Uterus (tissue), 4 donors: ENCODE data around the gene USP22. TPM values are rescaled to one million over a fixed set of nuclear protein-coding genes. Genes with fewer than 3 reads are reported as not detected.

Source experiments
- DNase-seq, 2 donors: peaks; one replicate each; pipeline ENCODE4 v3.0.0-alpha.2; 2019 to 2020
- H3K27ac ChIP-seq, 2 donors: fragments of 200-600 bp; sonication (generic); 1 replicate in 1 of 2; 2 replicates in 1 of 2; pipeline ENCODE4 v1.5.1; 2016 to 2018
- H3K27me3 ChIP-seq, 2 donors: fragments of 200-600 bp; sonication (generic); one replicate each; pipeline ENCODE4 v1.5.1; 2018 to 2019; ENCODE audit warnings: control low read depth in 1 of 2
- H3K36me3 ChIP-seq, 2 donors: fragments of 200-600 bp; sonication (generic); one replicate each; pipeline ENCODE4 v1.5.1; 2019; ENCODE audit warnings: control low read depth in 1 of 2
- H3K4me1 ChIP-seq, 2 donors: fragments of 200-600 bp; sonication (generic); one replicate each; pipeline ENCODE4 v1.5.1; 2018 to 2019; ENCODE audit warnings: control low read depth in 1 of 2
- H3K4me3 ChIP-seq, 2 donors: fragments of 200-600 bp; sonication (generic); 1 replicate in 1 of 2; 2 replicates in 1 of 2; pipeline ENCODE4 v1.5.1; 2018 to 2019; ENCODE audit warnings: mild to moderate bottlenecking in 1 of 2
- H3K9me3 ChIP-seq, 2 donors: fragments of 200-600 bp; sonication (generic); one replicate each; pipeline ENCODE4 v1.5.1; 2019; ENCODE audit warnings: control low read depth in 1 of 2
- POLR2A ChIP-seq, 2 donors: fragments of 450-650 bp; IDR thresholded peaks; one replicate each; pipeline ENCODE4 v1.6.1; 2016; ENCODE audit warnings: antibody characterized with exemption in 2 of 2, mild to moderate bottlenecking in 1 of 2, moderate library complexity in 1 of 2
- intact Hi-C: fragments of 100-400 bp; cut with DNase I; formaldehyde crosslinking; loops from one replicate; pipeline ENCODE4 v1.15.1; 2023; ENCODE audit warnings: low total_unique reads
- total RNA-seq, 4 donors: library from RNA; depleted of rRNA in 3 of 4; stranded (reverse); fragments of >200 nt in 3 of 4; gene quantifications; one replicate each; pipeline versions ENCODE4 v1.1.0 to v1.2.4, GENCODE V29; 2014 to 2023
- TF ChIP-seq, protein P1 (sequence below), 4 experiments: fragments of 200-600 bp in 2 of 4; fragments of 450-650 bp in 2 of 4; sonication (generic) in 2 of 4; IDR thresholded peaks; one replicate each; pipeline ENCODE4 v1.5.1; 2016 to 2019; ENCODE audit warnings: antibody characterized with exemption in 4 of 4, mild to moderate bottlenecking in 2 of 4, moderate library complexity in 1 of 4
- donor health status: DM: yes; HTN: yes; CAD: no.

USP22 gene
- total RNA-seq, 4 donors from 2014 or later = 110 to 299 (median 189) TPM

DNA sequence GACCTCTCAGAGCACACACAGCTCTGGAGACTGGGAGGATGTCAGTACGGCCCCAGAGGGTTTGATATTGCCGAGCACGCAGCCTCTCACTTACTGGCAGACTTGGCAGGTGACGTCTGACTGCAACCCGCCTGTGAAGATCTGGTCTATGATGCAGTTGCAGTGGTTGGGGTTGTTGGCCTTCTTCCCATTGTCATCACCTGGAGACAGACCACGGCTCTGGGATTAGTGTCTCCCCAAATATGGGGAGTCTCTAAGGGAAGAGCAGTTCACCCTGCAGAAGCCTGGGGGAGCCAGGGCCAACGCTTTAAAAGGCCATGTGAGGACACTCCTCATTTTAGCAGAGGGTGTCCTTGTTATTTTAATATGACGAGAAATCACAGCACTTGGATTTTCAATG is 30.1 kb downstream of the USP22 start:
- Histone ChIP-seq H3K27ac (no peak overlapping the region), H3K4me1 (no peaks in the 10 kb centered on the region), H3K36me3 (peaks cover 0 to 2% of the 10 kb centered on the region in 2 donors), H3K4me3 (no peak overlapping the region), H3K9me3 (no peaks in the 10 kb centered on the region), H3K27me3 (no peaks in the 10 kb centered on the region)
- intact Hi-C loops = no loop called here
- TF ChIP-seq, protein P1, sequence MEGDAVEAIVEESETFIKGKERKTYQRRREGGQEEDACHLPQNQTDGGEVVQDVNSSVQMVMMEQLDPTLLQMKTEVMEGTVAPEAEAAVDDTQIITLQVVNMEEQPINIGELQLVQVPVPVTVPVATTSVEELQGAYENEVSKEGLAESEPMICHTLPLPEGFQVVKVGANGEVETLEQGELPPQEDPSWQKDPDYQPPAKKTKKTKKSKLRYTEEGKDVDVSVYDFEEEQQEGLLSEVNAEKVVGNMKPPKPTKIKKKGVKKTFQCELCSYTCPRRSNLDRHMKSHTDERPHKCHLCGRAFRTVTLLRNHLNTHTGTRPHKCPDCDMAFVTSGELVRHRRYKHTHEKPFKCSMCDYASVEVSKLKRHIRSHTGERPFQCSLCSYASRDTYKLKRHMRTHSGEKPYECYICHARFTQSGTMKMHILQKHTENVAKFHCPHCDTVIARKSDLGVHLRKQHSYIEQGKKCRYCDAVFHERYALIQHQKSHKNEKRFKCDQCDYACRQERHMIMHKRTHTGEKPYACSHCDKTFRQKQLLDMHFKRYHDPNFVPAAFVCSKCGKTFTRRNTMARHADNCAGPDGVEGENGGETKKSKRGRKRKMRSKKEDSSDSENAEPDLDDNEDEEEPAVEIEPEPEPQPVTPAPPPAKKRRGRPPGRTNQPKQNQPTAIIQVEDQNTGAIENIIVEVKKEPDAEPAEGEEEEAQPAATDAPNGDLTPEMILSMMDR (IDR thresholded peaks at IDR 0.05) = no peak
- no peak for TF ChIP-seq POLR2A (IDR thresholded peaks at IDR 0.05)
- no peak for DNase-seq

DNA sequence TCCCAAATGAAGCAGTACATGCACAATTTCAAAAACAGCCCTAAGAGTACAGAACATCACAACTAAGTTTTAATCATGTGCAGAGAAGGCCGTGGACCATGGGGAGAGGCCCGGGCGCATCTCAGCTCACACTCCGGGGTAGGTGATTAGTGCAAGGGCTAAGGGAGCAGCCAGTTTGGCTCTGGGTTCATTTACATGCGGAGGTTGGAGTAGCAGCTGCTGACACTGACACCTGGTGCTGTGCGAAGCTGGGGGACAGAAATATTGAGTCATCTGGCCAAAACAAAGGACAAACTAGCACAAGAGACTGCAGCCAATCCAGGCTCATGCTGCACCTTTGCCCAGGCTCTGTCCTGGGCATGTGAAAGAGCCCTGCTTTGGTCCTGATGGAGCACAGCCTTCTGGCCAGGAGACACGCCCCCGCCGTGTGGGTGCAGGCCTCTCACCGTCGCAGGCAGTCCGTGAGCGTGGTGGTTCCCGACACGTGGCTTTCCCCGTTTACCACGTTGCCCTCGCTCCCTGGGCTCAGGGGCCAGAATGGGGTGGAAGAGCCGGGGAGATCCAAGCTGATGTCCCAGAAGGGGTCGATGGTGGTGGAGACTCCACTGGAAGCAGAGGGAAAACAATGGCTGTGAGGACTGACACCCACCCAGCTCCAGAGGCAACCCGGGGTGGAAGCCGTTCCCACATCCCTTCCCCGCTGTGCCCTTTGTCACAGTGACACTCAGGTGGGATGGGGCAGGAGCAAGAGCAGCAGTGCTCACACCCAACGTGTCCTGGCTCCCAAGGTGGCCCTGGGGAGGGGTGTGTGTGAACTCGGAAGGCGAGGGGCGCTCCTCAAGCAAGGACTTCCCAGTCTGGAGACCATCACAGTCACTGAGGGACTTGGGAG is 31.9 kb downstream of the USP22 start:
- Histone ChIP-seq H3K27ac (no peak overlapping the region), H3K4me1 (no peaks in the 10 kb centered on the region), H3K9me3 (no peaks in the 10 kb centered on the region), H3K36me3 (peaks cover 0 to 2% of the 10 kb centered on the region in 2 donors), H3K4me3 (no peak overlapping the region), H3K27me3 (no peaks in the 10 kb centered on the region)
- TF ChIP-seq POLR2A (IDR thresholded peaks at IDR 0.05) = no peak
- TF ChIP-seq, protein P1 (IDR thresholded peaks at IDR 0.05) = no peak
- DNase-seq = no peak
- intact Hi-C loops = no loop called here

DNA sequence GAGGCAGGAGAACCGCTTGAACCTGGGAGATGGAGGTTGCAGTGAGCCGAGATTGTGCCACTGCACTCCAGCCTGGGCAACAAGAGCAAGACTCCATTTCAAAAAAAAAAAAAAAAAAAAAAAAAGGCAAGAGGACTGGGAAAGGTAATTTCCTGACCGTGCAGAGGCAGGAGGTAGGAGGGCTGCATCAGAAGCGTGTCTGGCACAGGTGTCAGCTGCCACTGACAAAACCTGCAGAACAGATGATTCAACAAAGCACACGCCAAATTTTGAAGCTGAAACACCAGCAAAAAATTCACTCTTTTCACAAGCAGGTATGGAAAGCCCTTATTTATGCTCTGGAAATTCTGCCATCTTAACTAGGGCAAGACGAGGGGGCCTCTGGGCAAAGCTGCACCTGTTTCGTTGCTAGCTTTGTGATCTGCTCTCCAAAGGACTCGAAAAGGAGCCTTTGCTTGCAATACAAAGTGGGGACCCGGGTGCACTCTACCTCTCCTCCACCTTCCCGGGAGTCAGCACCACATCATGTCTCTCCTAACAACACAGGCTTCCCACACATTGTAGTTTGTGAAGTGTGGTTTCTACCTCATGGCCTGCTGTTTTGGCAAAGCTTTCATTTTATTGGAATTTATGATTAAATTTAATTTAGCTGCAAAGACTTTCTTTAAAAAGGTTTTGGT is 33.7 kb downstream of the USP22 start:
- Histone ChIP-seq H3K36me3 (peaks cover 0 to 2% of the 10 kb centered on the region in 2 donors), H3K27me3 (no peaks in the 10 kb centered on the region), H3K27ac (no peak overlapping the region), H3K4me1 (no peaks in the 10 kb centered on the region), H3K4me3 (no peak overlapping the region), H3K9me3 (no peaks in the 10 kb centered on the region)
- no peak for DNase-seq
- TF ChIP-seq, protein P1 (IDR thresholded peaks at IDR 0.05) = no peak
- TF ChIP-seq POLR2A (IDR thresholded peaks at IDR 0.05) = no peak
- intact Hi-C loops = no loop called here

DNA sequence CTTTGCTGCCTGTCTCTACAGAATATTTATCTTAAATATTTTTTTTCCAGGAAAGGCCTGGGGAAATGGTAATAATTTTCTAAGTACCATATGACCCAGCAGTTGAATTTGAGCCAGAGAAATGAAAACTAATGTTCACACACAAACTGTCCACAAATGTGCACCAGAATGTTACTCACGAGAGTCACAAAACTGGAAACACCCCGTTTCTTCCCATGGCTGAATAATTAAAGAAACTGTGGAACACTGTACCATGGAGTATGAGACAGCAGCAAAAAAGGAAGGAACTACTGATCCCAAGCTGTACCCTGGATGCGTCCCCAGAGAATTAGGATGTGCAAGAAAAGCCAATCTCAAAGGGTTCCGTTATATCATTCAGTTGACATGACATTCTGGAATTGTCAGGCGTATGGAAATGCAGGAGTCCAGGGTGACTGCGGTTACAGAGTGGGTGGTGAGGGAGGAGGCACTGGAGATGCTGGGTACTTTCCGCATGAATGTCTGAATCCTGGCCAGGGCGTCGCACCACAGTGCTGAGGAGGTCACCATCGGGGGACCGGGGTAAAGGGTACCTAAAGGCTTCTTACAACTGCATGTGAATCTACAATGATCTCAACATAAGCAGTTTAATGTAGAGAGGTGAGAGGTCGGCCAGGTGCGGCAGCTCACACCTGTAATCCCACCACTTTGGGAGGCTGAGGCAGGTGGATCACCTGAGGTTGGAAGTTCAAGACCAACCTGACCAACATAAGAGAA is 34.5 kb downstream of the USP22 start:
- DNase-seq = no peak
- H3K9me3 ChIP-seq = no peaks in the 10 kb centered on the region
- H3K36me3 ChIP-seq = peaks cover 0 to 2% of the 10 kb centered on the region in 2 donors
- H3K4me3 ChIP-seq = no peak overlapping the region
- no peaks in the 10 kb centered on the region for H3K4me1 ChIP-seq
- H3K27me3 ChIP-seq = no peaks in the 10 kb centered on the region
- no peak overlapping the region for H3K27ac ChIP-seq
- no peak for TF ChIP-seq POLR2A (IDR thresholded peaks at IDR 0.05)
- TF ChIP-seq, protein P1 (IDR thresholded peaks at IDR 0.05) = no peak
- intact Hi-C loops = no loop called here
